ENCODE measurements around the gene CRIM1.

Gene CRIM1

DNA sequence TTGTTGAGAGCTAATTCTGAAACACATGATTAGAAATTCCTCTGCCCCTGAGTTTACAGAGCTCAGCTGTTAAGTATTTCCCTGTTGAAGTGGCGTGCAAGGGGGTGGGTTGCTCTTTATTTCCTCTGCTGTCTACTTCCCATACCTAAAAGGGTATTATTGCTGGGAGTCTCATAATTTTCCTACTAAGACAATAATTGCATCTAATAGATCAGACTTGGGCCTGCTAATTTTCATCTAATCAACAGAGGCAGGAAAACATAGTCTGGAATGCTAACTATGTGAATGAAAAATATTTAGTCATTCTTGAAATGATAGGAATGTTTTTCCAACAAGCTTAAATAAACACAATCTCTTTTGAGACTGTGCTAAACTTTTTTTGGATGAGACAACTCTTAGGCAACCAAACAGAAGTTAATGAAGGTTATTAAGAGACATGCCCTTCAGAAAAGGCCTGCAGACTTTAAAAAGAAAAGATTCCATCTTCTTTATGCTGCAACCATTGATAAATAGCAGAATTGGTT is 131.0 kb downstream of the CRIM1 start:
- H3K9ac ChIP-seq (ENCODE audit: low read length) = no peak overlapping the region
- H3K36me3 ChIP-seq (replicated peaks; ENCODE audit: insufficient read depth, low read length) = no peaks in the 10 kb centered on the region
- TF ChIP-seq EZH2phosphoT487 (IDR thresholded peaks at IDR 0.05; ENCODE audit: low read length) = no peak
- TF ChIP-seq, protein P1, sequence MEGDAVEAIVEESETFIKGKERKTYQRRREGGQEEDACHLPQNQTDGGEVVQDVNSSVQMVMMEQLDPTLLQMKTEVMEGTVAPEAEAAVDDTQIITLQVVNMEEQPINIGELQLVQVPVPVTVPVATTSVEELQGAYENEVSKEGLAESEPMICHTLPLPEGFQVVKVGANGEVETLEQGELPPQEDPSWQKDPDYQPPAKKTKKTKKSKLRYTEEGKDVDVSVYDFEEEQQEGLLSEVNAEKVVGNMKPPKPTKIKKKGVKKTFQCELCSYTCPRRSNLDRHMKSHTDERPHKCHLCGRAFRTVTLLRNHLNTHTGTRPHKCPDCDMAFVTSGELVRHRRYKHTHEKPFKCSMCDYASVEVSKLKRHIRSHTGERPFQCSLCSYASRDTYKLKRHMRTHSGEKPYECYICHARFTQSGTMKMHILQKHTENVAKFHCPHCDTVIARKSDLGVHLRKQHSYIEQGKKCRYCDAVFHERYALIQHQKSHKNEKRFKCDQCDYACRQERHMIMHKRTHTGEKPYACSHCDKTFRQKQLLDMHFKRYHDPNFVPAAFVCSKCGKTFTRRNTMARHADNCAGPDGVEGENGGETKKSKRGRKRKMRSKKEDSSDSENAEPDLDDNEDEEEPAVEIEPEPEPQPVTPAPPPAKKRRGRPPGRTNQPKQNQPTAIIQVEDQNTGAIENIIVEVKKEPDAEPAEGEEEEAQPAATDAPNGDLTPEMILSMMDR (IDR thresholded peaks at IDR 0.05; ENCODE audit: low read length) = no peak
- no peak for TF ChIP-seq EZH2 (optimal IDR thresholded peaks at IDR 0.05; ENCODE audit: low read depth, low read length)
- H3K4me3 ChIP-seq (ENCODE audit: low read length) = no peak overlapping the region
- no peak overlapping the region for H2AFZ ChIP-seq (ENCODE audit: low read length)
- no peaks in the 10 kb centered on the region for H3K4me1 ChIP-seq (ENCODE audit: low read length)
- no peaks in the 10 kb centered on the region for H3K9me3 ChIP-seq (replicated peaks; ENCODE audit: insufficient read depth, low read length)
- H3K79me2 ChIP-seq (ENCODE audit: low read length) = no peaks in the 10 kb centered on the region
- H3K27me3 ChIP-seq (replicated peaks; ENCODE audit: insufficient read depth, low read length) = no peaks in the 10 kb centered on the region
- no peak overlapping the region for H3K4me2 ChIP-seq (ENCODE audit: low read depth, low read length)
- H3K27ac ChIP-seq (ENCODE audit: low read length) = no peak overlapping the region
- H3F3A ChIP-seq (ENCODE audit: insufficient read depth, low read length) = no peaks in the 10 kb centered on the region
- H4K20me1 ChIP-seq (ENCODE audit: insufficient read depth, low read length) = no peaks in the 10 kb centered on the region
- DNase-seq = no peak
- H3K9me2 ChIP-seq (replicated peaks; ENCODE audit: insufficient read depth, low read length) = no peaks in the 10 kb centered on the region

DNA sequence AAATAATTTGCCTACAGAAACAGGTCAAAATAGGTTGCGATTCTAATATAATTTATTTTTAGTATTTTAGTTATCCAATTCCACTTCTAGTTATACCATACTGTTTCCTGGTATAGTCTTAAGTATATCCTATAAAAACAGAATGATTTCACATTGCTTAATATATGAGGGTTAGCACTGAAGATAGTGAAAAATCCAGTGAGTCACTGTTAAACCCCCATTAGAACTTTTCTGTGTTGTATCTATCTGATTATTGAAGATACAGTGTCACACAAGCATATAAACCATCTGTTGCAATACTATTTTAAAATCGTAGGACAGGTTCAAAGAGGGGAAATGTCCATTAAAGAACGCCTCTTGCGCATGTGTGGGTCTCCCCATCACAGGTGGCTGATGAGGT is 132.4 kb downstream of the CRIM1 start:
- Histone ChIP-seq H4K20me1 (ENCODE audit: insufficient read depth, low read length) (no peaks in the 10 kb centered on the region), H3K36me3 (replicated peaks; ENCODE audit: insufficient read depth, low read length) (no peaks in the 10 kb centered on the region), H3F3A (ENCODE audit: insufficient read depth, low read length) (no peaks in the 10 kb centered on the region), H3K79me2 (ENCODE audit: low read length) (no peaks in the 10 kb centered on the region), H3K27ac (ENCODE audit: low read length) (no peak overlapping the region), H3K9ac (ENCODE audit: low read length) (no peak overlapping the region), H3K4me3 (ENCODE audit: low read length) (no peak overlapping the region), H2AFZ (ENCODE audit: low read length) (no peak overlapping the region), H3K9me2 (replicated peaks; ENCODE audit: insufficient read depth, low read length) (no peaks in the 10 kb centered on the region), H3K4me2 (ENCODE audit: low read depth, low read length) (no peak overlapping the region), H3K4me1 (ENCODE audit: low read length) (no peaks in the 10 kb centered on the region), H3K9me3 (replicated peaks; ENCODE audit: insufficient read depth, low read length) (no peaks in the 10 kb centered on the region), H3K27me3 (replicated peaks; ENCODE audit: insufficient read depth, low read length) (no peaks in the 10 kb centered on the region)
- DNase-seq = no peak
- TF ChIP-seq, protein P1 (IDR thresholded peaks at IDR 0.05; ENCODE audit: low read length) = no peak
- TF ChIP-seq EZH2phosphoT487 (IDR thresholded peaks at IDR 0.05; ENCODE audit: low read length) (no peak), EZH2 (optimal IDR thresholded peaks at IDR 0.05; ENCODE audit: low read depth, low read length) (no peak)

DNA sequence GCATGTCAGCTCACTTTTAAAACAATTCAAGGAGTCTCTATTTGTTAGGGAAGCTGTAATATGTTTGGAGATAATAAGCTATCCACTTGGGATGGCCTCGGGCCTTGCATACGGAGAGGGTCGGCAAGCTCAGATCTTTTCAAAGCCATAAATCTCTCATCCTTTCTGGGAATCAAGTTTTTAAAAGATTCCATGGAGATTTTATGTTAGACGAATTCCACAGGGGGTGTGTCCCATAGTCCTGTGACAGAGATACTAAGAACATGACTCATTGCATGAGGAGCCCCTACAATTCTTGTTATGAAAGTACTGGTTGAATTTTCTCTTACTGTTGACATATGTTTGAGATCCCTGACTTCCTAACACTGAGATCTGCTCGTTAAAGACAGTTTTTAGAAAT is 133.7 kb downstream of the CRIM1 start:
- no peaks in the 10 kb centered on the region for H3K9me3 ChIP-seq (replicated peaks; ENCODE audit: insufficient read depth, low read length)
- TF ChIP-seq, protein P1 (IDR thresholded peaks at IDR 0.05; ENCODE audit: low read length) = no peak
- TF ChIP-seq EZH2 (optimal IDR thresholded peaks at IDR 0.05; ENCODE audit: low read depth, low read length) = no peak
- no peak for TF ChIP-seq EZH2phosphoT487 (IDR thresholded peaks at IDR 0.05; ENCODE audit: low read length)
- no peaks in the 10 kb centered on the region for H3K27me3 ChIP-seq (replicated peaks; ENCODE audit: insufficient read depth, low read length)
- no peak overlapping the region for H2AFZ ChIP-seq (ENCODE audit: low read length)
- no peaks in the 10 kb centered on the region for H4K20me1 ChIP-seq (ENCODE audit: insufficient read depth, low read length)
- no peaks in the 10 kb centered on the region for H3K9me2 ChIP-seq (replicated peaks; ENCODE audit: insufficient read depth, low read length)
- no peaks in the 10 kb centered on the region for H3K79me2 ChIP-seq (ENCODE audit: low read length)
- H3K4me3 ChIP-seq (ENCODE audit: low read length) = no peak overlapping the region
- no peaks in the 10 kb centered on the region for H3K4me1 ChIP-seq (ENCODE audit: low read length)
- H3K36me3 ChIP-seq (replicated peaks; ENCODE audit: insufficient read depth, low read length) = no peaks in the 10 kb centered on the region
- H3K9ac ChIP-seq (ENCODE audit: low read length) = no peak overlapping the region
- DNase-seq = no peak
- no peaks in the 10 kb centered on the region for H3F3A ChIP-seq (ENCODE audit: insufficient read depth, low read length)
- no peak overlapping the region for H3K27ac ChIP-seq (ENCODE audit: low read length)
- H3K4me2 ChIP-seq (ENCODE audit: low read depth, low read length) = no peak overlapping the region
